CD4-positive, alpha-beta T cell (primary cell): ENCODE data around the gene SFMBT1. TPM values are rescaled to one million over a fixed set of nuclear protein-coding genes. Genes with fewer than 3 reads are reported as not detected.
A peak's percentile ranks its signal among the peaks of the same experiment; 100 is the strongest.

Source experiments
- ATAC-seq: fragments of 200-7000 bp; cut with Tn5 transposase; one replicate; pipeline ENCODE4 v1.10.0; 2022; ENCODE audit warnings: mild to moderate bottlenecking; ENCODE audit not compliant: poor library complexity
- CTCF ChIA-PET: fragments of 350-600 bp; sonication (Branson Sonifier 250); formaldehyde crosslinking; loops from one replicate; lab custom pipeline; 2021; ENCODE audit warnings: antibody characterized with exemption, inconsistent platforms; lab: Charles Lee
- POLR2A ChIA-PET: fragments of 350-600 bp; sonication (Branson Sonifier 250); formaldehyde crosslinking; loops from one replicate; lab custom pipeline; 2021; ENCODE audit warnings: antibody characterized with exemption, inconsistent platforms; lab: Charles Lee
- DNase-seq, 14 experiments: peaks; one replicate each; pipeline ENCODE4 v3.0.0-alpha.2; 2013 to 2020; ENCODE audit warnings: mixed read lengths in 2 of 14
- H3K27ac ChIP-seq, 2 donors: one replicate each; pipeline versions ENCODE4 v1.5.1 to v1.7.0; 2013; ENCODE audit warnings: low read length in 2 of 2, low read depth in 1 of 2, mild to moderate bottlenecking in 1 of 2
- H3K27me3 ChIP-seq, 2 experiments: 1 replicate in 1 of 2; 2 replicates in 1 of 2; pipeline versions ENCODE4 v1.6.1 to v1.7.0; 2013; ENCODE audit warnings: low read length in 2 of 2, control low read depth in 1 of 2, mild to moderate bottlenecking in 1 of 2, moderate library complexity in 1 of 2; ENCODE audit not compliant: insufficient read depth in 2 of 2, control insufficient read depth in 1 of 2
- H3K36me3 ChIP-seq: one replicate; pipeline ENCODE4 v1.6.1; 2013; ENCODE audit warnings: low read length, control low read depth; ENCODE audit not compliant: insufficient read depth
- H3K4me1 ChIP-seq: one replicate; pipeline ENCODE4 v1.6.1; 2013; ENCODE audit warnings: low read length, control low read depth; ENCODE audit not compliant: insufficient read depth
- H3K4me3 ChIP-seq: one replicate; pipeline ENCODE4 v1.5.1; 2013; ENCODE audit warnings: mild to moderate bottlenecking, low read length, moderate library complexity
- H3K9me3 ChIP-seq, 2 experiments: 1 replicate in 1 of 2; 2 replicates in 1 of 2; pipeline versions ENCODE4 v1.6.1 to v1.7.0; 2013; ENCODE audit warnings: low read length in 2 of 2, mild to moderate bottlenecking in 2 of 2, control low read depth in 1 of 2, moderate library complexity in 1 of 2; ENCODE audit not compliant: control insufficient read depth in 1 of 2, insufficient read depth in 1 of 2
- H3K27ac Mint-ChIP-seq: one replicate; pipeline ENCODE4 v1.8.0; 2020; ENCODE audit warnings: mixed read lengths
- H3K27me3 Mint-ChIP-seq: one replicate; pipeline ENCODE4 v1.8.0; 2021; ENCODE audit warnings: mixed read lengths
- H3K36me3 Mint-ChIP-seq: one replicate; pipeline ENCODE4 v1.8.0; 2021; ENCODE audit warnings: low read depth, mixed read lengths
- H3K4me1 Mint-ChIP-seq: one replicate; pipeline ENCODE4 v1.8.0; 2021; ENCODE audit warnings: low read depth, mixed read lengths
- H3K4me3 Mint-ChIP-seq: one replicate; pipeline ENCODE4 v1.8.0; 2020; ENCODE audit warnings: mild to moderate bottlenecking, mixed read lengths
- H3K9me3 Mint-ChIP-seq: one replicate; pipeline ENCODE4 v1.8.0; 2020; ENCODE audit warnings: mixed read lengths
- CTCF ChIP-seq: fragments of 200-600 bp; IDR thresholded peaks from one replicate; pipeline ENCODE4 v1.8.0; 2022; ENCODE audit warnings: antibody characterized with exemption, mild to moderate bottlenecking
- intact Hi-C, 2 experiments: fragments of 100-400 bp; cut with DNase I in 1 of 2; cut with micrococcal nuclease in 1 of 2; formaldehyde crosslinking; loops; one replicate each; pipeline versions ENCODE4 v1.15.1 to v1.9.0; 2023 to 2025; cut with DNase I, micrococcal nuclease
- total RNA-seq, 174 experiments: library from RNA in 2 of 174; stranded (reverse) in 2 of 174; gene quantifications; one replicate each; pipeline ENCODE4 v1.2.3 and lab custom pipeline; 2021 to 2026

The SFMBT1 gene
- total RNA-seq, 2 experiments from 2014 or later, result 54.3 to 55.9 TPM

GRCh38 chr3:53023072-53023823, 22.6 kb downstream of the SFMBT1 start:
- intact Hi-C loops, result no loop called here
- Mint-ChIP-seq H3K36me3 (peaks cover 5% of the 10 kb centered on the region), H3K4me1 (peaks cover 78% of the 10 kb centered on the region), H3K9me3 (no peaks in the 10 kb centered on the region), H3K27me3 (no peaks in the 10 kb centered on the region), H3K27ac (peak overlapping the region; percentile 28), H3K4me3 (no peak overlapping the region)
- peaks cover 16% of the 10 kb centered on the region for H3K4me1 ChIP-seq
- H3K9me3 ChIP-seq, result no peaks in the 10 kb centered on the region
- H3K4me3 ChIP-seq, result no peak overlapping the region
- CTCF ChIA-PET, result interaction anchor here (1.0 to 1.1 kb wide), 2 partner anchors 37 to 88 kb away, joined by 3 read pairs; no protein-coding TSS in a partner anchor
- ATAC-seq, result peak; percentile 48
- no peaks in the 10 kb centered on the region for H3K27me3 ChIP-seq
- no peaks in the 10 kb centered on the region for H3K36me3 ChIP-seq
- peak in 1 of 14 experiments; percentile 16 for DNase-seq
- POLR2A ChIA-PET, result interaction anchor here (0.9 to 1.2 kb wide), 3 partner anchors 13 to 20 kb away, joined by 3 read pairs; no protein-coding TSS in a partner anchor
- H3K27ac ChIP-seq, result no peak overlapping the region
- no peak for TF ChIP-seq CTCF

- Mint-ChIP-seq H3K9me3 (no peaks in the 10 kb centered on the region), H3K4me3 (no peak overlapping the region), H3K27me3 (no peaks in the 10 kb centered on the region), H3K27ac (peak overlapping the region; percentile 28), H3K4me1 (peaks cover 78% of the 10 kb centered on the region), H3K36me3 (peaks cover 10% of the 10 kb centered on the region)
- ATAC-seq (no peak), DNase-seq (no peak)
- CTCF ChIA-PET, result interaction anchor here (1.0 to 1.1 kb wide), 2 partner anchors 37 to 88 kb away, joined by 3 read pairs; no protein-coding TSS in a partner anchor
- intact Hi-C loops, result no loop called here
- TF ChIP-seq CTCF, result no peak
- H3K4me1 ChIP-seq, result peaks cover 15% of the 10 kb centered on the region
- no peaks in the 10 kb centered on the region for H3K9me3 ChIP-seq
- POLR2A ChIA-PET, result interaction anchor here (0.9 to 1.2 kb wide), 3 partner anchors 12 to 21 kb away, joined by 3 read pairs; no protein-coding TSS in a partner anchor
- no peaks in the 10 kb centered on the region for H3K27me3 ChIP-seq
- no peaks in the 10 kb centered on the region for H3K36me3 ChIP-seq
- no peak overlapping the region for H3K27ac ChIP-seq
- H3K4me3 ChIP-seq, result no peak overlapping the region
Observed at GRCh38 chr3:53022647-53023046, 23.2 kb downstream of the SFMBT1 start.

- ChIA-PET CTCF (no interaction called here), POLR2A (interaction anchor here (0.7 to 1.2 kb wide), 2 partner anchors 29 to 31 kb away, joined by 4 to 5 read pairs; no protein-coding TSS in a partner anchor)
- H3K4me3 Mint-ChIP-seq, result no peak overlapping the region
- no peaks in the 10 kb centered on the region for H3K9me3 ChIP-seq
- peaks cover 3% of the 10 kb centered on the region for H3K36me3 ChIP-seq
- no peak for TF ChIP-seq CTCF
- H3K4me3 ChIP-seq, result no peak overlapping the region
- DNase-seq (no peak), ATAC-seq (no peak)
- no peaks in the 10 kb centered on the region for H3K9me3 Mint-ChIP-seq
- peaks cover 7% of the 10 kb centered on the region for H3K4me1 ChIP-seq
- H3K27ac Mint-ChIP-seq, result no peak overlapping the region
- intact Hi-C loops, result no loop called here
- no peak overlapping the region for H3K27ac ChIP-seq
- peaks cover 50% of the 10 kb centered on the region for H3K36me3 Mint-ChIP-seq
- H3K27me3 ChIP-seq, result no peaks in the 10 kb centered on the region
- peaks cover 53% of the 10 kb centered on the region for H3K4me1 Mint-ChIP-seq
- no peaks in the 10 kb centered on the region for H3K27me3 Mint-ChIP-seq
Observed at GRCh38 chr3:53016236-53016635, 29.6 kb downstream of the SFMBT1 start.
